ENCODE data around the gene STAM. TPM values are rescaled to one million over a fixed set of nuclear protein-coding genes. Genes with fewer than 3 reads are reported as not detected.
"Not testable (repeated sequence)": the region's sequence is repeated elsewhere in the genome, so short reads cannot be mapped to it uniquely, and the experiment has no call there.

The STAM gene
- total RNA-seq, 1 donor from 2014 or later = 34.8 TPM

GRCh38 chr10:17682236-17682946 lies 38.4 kb downstream of the STAM start:
- DNase-seq = no peak

GRCh38 chr10:17683541-17683940 lies 39.6 kb downstream of the STAM start:
- DNase-seq = no peak

- DNase-seq = no peak
Observed at GRCh38 chr10:17684537-17684936, 40.6 kb downstream of the STAM start.

- DNase-seq = no peak
Observed at GRCh38 chr10:17685233-17685840, 41.4 kb downstream of the STAM start.

- DNase-seq = no peak
Observed at GRCh38 chr10:17687117-17687831, 43.3 kb downstream of the STAM start.

- DNase-seq = no peak
Observed at GRCh38 chr10:17689137-17689536, 45.2 kb downstream of the STAM start.

GRCh38 chr10:17693009-17693408 lies 49.1 kb downstream of the STAM start:
- no peak for DNase-seq

GRCh38 chr10:17698696-17699095 lies 54.7 kb downstream of the STAM start:
- no peak for DNase-seq

- DNase-seq = no peak
Observed at GRCh38 chr10:17701301-17701700, 57.4 kb downstream of the STAM start.

GRCh38 chr10:17703706-17704105 lies 59.8 kb downstream of the STAM start:
- DNase-seq = no peak

GRCh38 chr10:17708821-17709220 lies 64.9 kb downstream of the STAM start:
- no peak for DNase-seq

GRCh38 chr10:17709492-17709891 lies 65.5 kb downstream of the STAM start:
- no peak for DNase-seq

GRCh38 chr10:17710181-17710580 lies 66.2 kb downstream of the STAM start:
- no peak for DNase-seq

GRCh38 chr10:17712053-17712452 lies 68.1 kb downstream of the STAM start:
- DNase-seq = no peak

GRCh38 chr10:17712717-17713471 lies 68.9 kb downstream of the STAM start:
- no peak for DNase-seq

- no peak for DNase-seq
Observed at GRCh38 chr10:17713758-17714157, 69.8 kb downstream of the STAM start.

GRCh38 chr10:17716161-17716560 lies 72.2 kb downstream of the STAM start:
- no peak for DNase-seq

GRCh38 chr10:17722317-17723014 lies 78.5 kb downstream of the STAM start:
- not testable (repeated sequence) for DNase-seq

GRCh38 chr10:17725703-17726102 lies 81.8 kb downstream of the STAM start:
- DNase-seq = no peak

GRCh38 chr10:17729630-17730029 lies 85.7 kb downstream of the STAM start:
- no peak for DNase-seq

- DNase-seq = no peak
Observed at GRCh38 chr10:17730667-17731066, 86.7 kb downstream of the STAM start.

GRCh38 chr10:17731331-17732020 lies 87.5 kb downstream of the STAM start:
- no peak for DNase-seq
